ENCODE results near the gene MTHFD2L.

GRCh38 chr4:74175379-74175778 is 17.5 kb downstream of the MTHFD2L start:
- no peak for TF ChIP-seq POLR2A (IDR thresholded peaks at IDR 0.05; ENCODE audit: low read length)
- no peak for TF ChIP-seq GATA1 (IDR thresholded peaks at IDR 0.05; ENCODE audit: low read depth, low read length)
